Measurements from ENCODE around the gene TMEM126A.

The TMEM126A gene

GRCh38 chr11:85652786-85653447 is 5.2 kb downstream of the TMEM126A start:
- TF ChIP-seq, protein P1, sequence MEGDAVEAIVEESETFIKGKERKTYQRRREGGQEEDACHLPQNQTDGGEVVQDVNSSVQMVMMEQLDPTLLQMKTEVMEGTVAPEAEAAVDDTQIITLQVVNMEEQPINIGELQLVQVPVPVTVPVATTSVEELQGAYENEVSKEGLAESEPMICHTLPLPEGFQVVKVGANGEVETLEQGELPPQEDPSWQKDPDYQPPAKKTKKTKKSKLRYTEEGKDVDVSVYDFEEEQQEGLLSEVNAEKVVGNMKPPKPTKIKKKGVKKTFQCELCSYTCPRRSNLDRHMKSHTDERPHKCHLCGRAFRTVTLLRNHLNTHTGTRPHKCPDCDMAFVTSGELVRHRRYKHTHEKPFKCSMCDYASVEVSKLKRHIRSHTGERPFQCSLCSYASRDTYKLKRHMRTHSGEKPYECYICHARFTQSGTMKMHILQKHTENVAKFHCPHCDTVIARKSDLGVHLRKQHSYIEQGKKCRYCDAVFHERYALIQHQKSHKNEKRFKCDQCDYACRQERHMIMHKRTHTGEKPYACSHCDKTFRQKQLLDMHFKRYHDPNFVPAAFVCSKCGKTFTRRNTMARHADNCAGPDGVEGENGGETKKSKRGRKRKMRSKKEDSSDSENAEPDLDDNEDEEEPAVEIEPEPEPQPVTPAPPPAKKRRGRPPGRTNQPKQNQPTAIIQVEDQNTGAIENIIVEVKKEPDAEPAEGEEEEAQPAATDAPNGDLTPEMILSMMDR (IDR thresholded peaks at IDR 0.05): no peak

GRCh38 chr11:85656777-85657176 is 9.0 kb downstream of the TMEM126A start:
- TF ChIP-seq, protein P1 (IDR thresholded peaks at IDR 0.05): no peak

GRCh38 chr11:85658180-85658579 is 10.4 kb downstream of the TMEM126A start:
- TF ChIP-seq, protein P1 (IDR thresholded peaks at IDR 0.05): no peak

GRCh38 chr11:85661972-85662664 is 14.4 kb downstream of the TMEM126A start:
- TF ChIP-seq, protein P1 (IDR thresholded peaks at IDR 0.05): no peak

GRCh38 chr11:85663080-85663752 is 15.4 kb downstream of the TMEM126A start:
- TF ChIP-seq, protein P1 (IDR thresholded peaks at IDR 0.05): no peak

DNA sequence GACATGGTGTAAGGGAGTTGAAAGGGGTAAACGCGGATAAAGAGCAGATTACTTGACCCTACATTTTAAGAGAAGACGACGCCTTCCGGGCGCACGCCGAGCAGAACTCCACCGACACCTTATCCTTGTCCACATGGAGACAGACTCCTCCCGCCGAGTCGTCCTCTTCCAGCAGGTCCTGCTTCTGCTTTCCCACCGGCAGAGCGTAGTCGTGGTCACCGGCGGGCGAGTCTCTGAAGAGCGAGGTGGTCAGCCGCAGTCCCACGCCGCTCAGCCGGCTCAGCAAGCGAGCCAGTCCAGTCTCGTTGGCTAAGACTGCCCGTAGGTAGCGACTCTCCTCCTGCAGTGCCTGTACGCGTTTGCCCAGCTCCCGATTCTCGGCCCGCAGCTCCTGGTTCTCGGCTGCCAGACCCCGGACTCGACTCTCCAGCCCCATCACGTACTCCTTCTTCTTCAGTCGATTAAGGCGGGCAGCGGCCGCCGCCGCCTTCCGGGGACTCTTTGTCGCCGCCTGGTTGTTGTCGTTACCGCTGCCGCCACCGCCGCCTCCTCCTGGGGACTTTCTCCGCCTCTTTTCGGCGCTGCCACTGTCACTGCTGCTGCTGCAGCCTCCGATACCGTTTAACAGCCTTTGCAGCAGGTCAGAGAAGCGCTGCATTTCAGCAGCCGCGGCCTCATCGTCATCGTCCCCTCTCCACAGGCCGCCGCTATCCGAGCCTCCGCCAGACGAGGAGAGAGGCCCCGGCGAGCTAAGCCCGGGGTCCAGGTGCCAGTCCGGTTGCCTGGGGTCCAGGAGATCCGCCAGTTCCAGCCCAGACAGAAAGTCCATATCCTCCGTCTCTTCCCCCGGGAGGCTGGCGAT is 16.2 kb downstream of the TMEM126A start:
- TF ChIP-seq, protein P1 (IDR thresholded peaks at IDR 0.05): peak; percentile 51
